ENCODE measurements around the gene FTCD. TPM values are rescaled to one million over a fixed set of nuclear protein-coding genes. Genes with fewer than 3 reads are reported as not detected.

The FTCD gene
- total RNA-seq, 1 experiment from 2014 or later: 0.21 TPM

DNA sequence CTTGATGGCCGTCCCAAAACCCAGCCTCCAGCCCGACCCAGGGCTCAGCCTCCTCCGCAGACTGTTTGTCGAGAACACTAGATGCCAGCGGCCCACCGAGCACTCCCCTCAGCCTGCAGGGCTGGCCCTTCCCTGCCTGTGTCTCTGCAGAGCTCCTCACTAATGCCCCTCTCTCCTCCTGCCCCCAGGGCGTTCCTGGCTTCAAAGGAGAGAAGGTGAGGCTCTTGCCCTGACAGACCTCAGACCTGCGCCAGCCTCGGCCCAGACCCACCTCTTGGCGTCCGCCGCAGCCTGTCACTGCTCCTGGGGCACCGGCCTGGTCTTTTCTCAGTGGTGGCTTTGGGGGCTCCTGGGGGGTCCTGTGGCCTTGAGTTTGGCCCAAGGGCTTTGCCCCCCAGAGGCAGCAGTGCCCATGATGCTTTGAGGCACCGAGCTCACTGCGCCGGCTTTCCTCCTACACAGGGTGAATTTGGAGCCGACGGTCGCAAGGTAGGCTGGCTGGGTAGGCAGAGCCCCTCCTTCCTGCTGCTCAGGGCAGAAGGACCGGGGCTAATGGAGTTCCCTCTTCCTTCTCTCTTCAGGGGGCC, 39.1 kb downstream of the FTCD start:
- Histone ChIP-seq H3K27me3 (ENCODE audit: control insufficient read depth, insufficient read depth, low read length) (no peaks in the 10 kb centered on the region), H3K36me3 (ENCODE audit: control insufficient read depth, insufficient read depth, low read length) (no peaks in the 10 kb centered on the region), H3K9me3 (ENCODE audit: control insufficient read depth, insufficient read depth, low read depth, low read length) (no peaks in the 10 kb centered on the region), H3K4me3 (ENCODE audit: low read depth in 2 of 2, low read length in 2 of 2) (no peak overlapping the region), H3K4me1 (ENCODE audit: control insufficient read depth, insufficient read depth, low read length) (no peaks in the 10 kb centered on the region), H3K27ac (ENCODE audit: low read length) (no peak overlapping the region)
- ChIA-PET CTCF (interaction anchor here (0.6 kb wide), 1 partner anchor 37 kb away, joined by 4 read pairs; no protein-coding TSS in a partner anchor), POLR2A (interaction anchor here (0.7 kb wide), 1 partner anchor 21 kb away, joined by 4 read pairs; no protein-coding TSS in a partner anchor)
- TF ChIP-seq TCF7L2 (IDR thresholded peaks at IDR 0.05; ENCODE audit: low read depth, low read length) (no peak), SIN3A (IDR thresholded peaks at IDR 0.05; ENCODE audit: borderline replicate concordance, insufficient read depth, low read depth, low read length) (no peak), POLR2AphosphoS5 (IDR thresholded peaks at IDR 0.05; ENCODE audit: low read depth, low read length) (no peak)
- TF ChIP-seq, protein P1, sequence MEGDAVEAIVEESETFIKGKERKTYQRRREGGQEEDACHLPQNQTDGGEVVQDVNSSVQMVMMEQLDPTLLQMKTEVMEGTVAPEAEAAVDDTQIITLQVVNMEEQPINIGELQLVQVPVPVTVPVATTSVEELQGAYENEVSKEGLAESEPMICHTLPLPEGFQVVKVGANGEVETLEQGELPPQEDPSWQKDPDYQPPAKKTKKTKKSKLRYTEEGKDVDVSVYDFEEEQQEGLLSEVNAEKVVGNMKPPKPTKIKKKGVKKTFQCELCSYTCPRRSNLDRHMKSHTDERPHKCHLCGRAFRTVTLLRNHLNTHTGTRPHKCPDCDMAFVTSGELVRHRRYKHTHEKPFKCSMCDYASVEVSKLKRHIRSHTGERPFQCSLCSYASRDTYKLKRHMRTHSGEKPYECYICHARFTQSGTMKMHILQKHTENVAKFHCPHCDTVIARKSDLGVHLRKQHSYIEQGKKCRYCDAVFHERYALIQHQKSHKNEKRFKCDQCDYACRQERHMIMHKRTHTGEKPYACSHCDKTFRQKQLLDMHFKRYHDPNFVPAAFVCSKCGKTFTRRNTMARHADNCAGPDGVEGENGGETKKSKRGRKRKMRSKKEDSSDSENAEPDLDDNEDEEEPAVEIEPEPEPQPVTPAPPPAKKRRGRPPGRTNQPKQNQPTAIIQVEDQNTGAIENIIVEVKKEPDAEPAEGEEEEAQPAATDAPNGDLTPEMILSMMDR (IDR thresholded peaks at IDR 0.05): no peak
- TF ChIP-seq, protein P2, sequence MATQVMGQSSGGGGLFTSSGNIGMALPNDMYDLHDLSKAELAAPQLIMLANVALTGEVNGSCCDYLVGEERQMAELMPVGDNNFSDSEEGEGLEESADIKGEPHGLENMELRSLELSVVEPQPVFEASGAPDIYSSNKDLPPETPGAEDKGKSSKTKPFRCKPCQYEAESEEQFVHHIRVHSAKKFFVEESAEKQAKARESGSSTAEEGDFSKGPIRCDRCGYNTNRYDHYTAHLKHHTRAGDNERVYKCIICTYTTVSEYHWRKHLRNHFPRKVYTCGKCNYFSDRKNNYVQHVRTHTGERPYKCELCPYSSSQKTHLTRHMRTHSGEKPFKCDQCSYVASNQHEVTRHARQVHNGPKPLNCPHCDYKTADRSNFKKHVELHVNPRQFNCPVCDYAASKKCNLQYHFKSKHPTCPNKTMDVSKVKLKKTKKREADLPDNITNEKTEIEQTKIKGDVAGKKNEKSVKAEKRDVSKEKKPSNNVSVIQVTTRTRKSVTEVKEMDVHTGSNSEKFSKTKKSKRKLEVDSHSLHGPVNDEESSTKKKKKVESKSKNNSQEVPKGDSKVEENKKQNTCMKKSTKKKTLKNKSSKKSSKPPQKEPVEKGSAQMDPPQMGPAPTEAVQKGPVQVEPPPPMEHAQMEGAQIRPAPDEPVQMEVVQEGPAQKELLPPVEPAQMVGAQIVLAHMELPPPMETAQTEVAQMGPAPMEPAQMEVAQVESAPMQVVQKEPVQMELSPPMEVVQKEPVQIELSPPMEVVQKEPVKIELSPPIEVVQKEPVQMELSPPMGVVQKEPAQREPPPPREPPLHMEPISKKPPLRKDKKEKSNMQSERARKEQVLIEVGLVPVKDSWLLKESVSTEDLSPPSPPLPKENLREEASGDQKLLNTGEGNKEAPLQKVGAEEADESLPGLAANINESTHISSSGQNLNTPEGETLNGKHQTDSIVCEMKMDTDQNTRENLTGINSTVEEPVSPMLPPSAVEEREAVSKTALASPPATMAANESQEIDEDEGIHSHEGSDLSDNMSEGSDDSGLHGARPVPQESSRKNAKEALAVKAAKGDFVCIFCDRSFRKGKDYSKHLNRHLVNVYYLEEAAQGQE (IDR thresholded peaks at IDR 0.05; ENCODE audit: insufficient read depth in 1 of 2, low read depth in 2 of 2, low read length in 1 of 2): no peak
- intact Hi-C loops (cut with micrococcal nuclease; ENCODE audit: unreplicated experiment) (no loop called here), in situ Hi-C loops (cut with HindIII; ENCODE audit: low pct_unique_long_range_greater_than_20kb, low sequenced_read_pairs) (no loop called here)
- no TSS peak for BruUV-seq (replicated peaks)
- DNase-seq (ENCODE audit: low read depth, low spot score): no peak
- ATAC-seq: no peak

- BruUV-seq (replicated peaks): no TSS peak
- no peaks in the 10 kb centered on the region for H3K27me3 ChIP-seq (ENCODE audit: control insufficient read depth, insufficient read depth, low read length)
- H3K4me3 ChIP-seq (ENCODE audit: low read depth in 2 of 2, low read length in 2 of 2): no peak overlapping the region
- intact Hi-C loops (cut with micrococcal nuclease; ENCODE audit: unreplicated experiment): no loop called here
- H3K27ac ChIP-seq (ENCODE audit: low read length): no peak overlapping the region
- ATAC-seq (no peak), DNase-seq (ENCODE audit: low read depth, low spot score) (no peak)
- ChIA-PET CTCF (interaction anchor here (0.6 kb wide), 1 partner anchor 38 kb away, joined by 4 read pairs; no protein-coding TSS in a partner anchor), POLR2A (interaction anchor here (0.7 kb wide), 1 partner anchor 21 kb away, joined by 4 read pairs; no protein-coding TSS in a partner anchor)
- no peaks in the 10 kb centered on the region for H3K9me3 ChIP-seq (ENCODE audit: control insufficient read depth, insufficient read depth, low read depth, low read length)
- TF ChIP-seq TCF7L2 (IDR thresholded peaks at IDR 0.05; ENCODE audit: low read depth, low read length) (no peak), SIN3A (IDR thresholded peaks at IDR 0.05; ENCODE audit: borderline replicate concordance, insufficient read depth, low read depth, low read length) (no peak), POLR2AphosphoS5 (IDR thresholded peaks at IDR 0.05; ENCODE audit: low read depth, low read length) (no peak)
- TF ChIP-seq, protein P1 (IDR thresholded peaks at IDR 0.05): no peak
- TF ChIP-seq, protein P2 (IDR thresholded peaks at IDR 0.05; ENCODE audit: insufficient read depth in 1 of 2, low read depth in 2 of 2, low read length in 1 of 2): no peak
- no peaks in the 10 kb centered on the region for H3K4me1 ChIP-seq (ENCODE audit: control insufficient read depth, insufficient read depth, low read length)
- H3K36me3 ChIP-seq (ENCODE audit: control insufficient read depth, insufficient read depth, low read length): no peaks in the 10 kb centered on the region
- in situ Hi-C loops (cut with HindIII; ENCODE audit: low pct_unique_long_range_greater_than_20kb, low sequenced_read_pairs): no loop called here
Observed at GRCh38 chr21:46115441-46116188, 39.8 kb downstream of the FTCD start.

All from Panc1 (cell line).